Duodenal mucosa (tissue), 2 donors: Measurements from ENCODE around the gene PLCB1.

Source experiments
- H3K27ac ChIP-seq: one replicate; pipeline ENCODE4 v1.7.0; 2013; ENCODE audit warnings: low read depth, low read length
- H3K27me3 ChIP-seq, 2 donors: one replicate each; pipeline ENCODE4 v1.7.0; 2013; ENCODE audit warnings: low read length in 2 of 2, control low read depth in 1 of 2; ENCODE audit not compliant: insufficient read depth in 2 of 2, control insufficient read depth in 1 of 2
- H3K36me3 ChIP-seq, 2 donors: one replicate each; pipeline ENCODE4 v1.7.0; 2013; ENCODE audit warnings: low read length in 2 of 2, control low read depth in 1 of 2; ENCODE audit not compliant: insufficient read depth in 2 of 2, control insufficient read depth in 1 of 2
- H3K4me1 ChIP-seq, 2 donors: one replicate each; pipeline ENCODE4 v1.7.0; 2013; ENCODE audit warnings: low read length in 2 of 2, control low read depth in 1 of 2; ENCODE audit not compliant: insufficient read depth in 2 of 2, control insufficient read depth in 1 of 2
- H3K4me3 ChIP-seq, 2 donors: one replicate each; pipeline ENCODE4 v1.7.0; 2013; ENCODE audit warnings: low read length in 2 of 2, low read depth in 1 of 2
- H3K9ac ChIP-seq, 2 donors: one replicate each; pipeline ENCODE4 v1.7.0; 2013; ENCODE audit warnings: low read length in 2 of 2, low read depth in 1 of 2
- H3K9me3 ChIP-seq, 2 donors: one replicate each; pipeline ENCODE4 v1.7.0; 2013; ENCODE audit warnings: low read length in 2 of 2, control low read depth in 1 of 2; ENCODE audit not compliant: control insufficient read depth in 1 of 2

PLCB1 gene

GRCh38 chr20:8865636-8866035 lies 733.6 kb downstream of the PLCB1 start:
- no peak overlapping the region for H3K4me3 ChIP-seq
- no peak overlapping the region for H3K9ac ChIP-seq
- H3K27ac ChIP-seq: no peak overlapping the region
- H3K36me3 ChIP-seq: no peaks in the 10 kb centered on the region
- no peaks in the 10 kb centered on the region for H3K4me1 ChIP-seq
- no peaks in the 10 kb centered on the region for H3K9me3 ChIP-seq
- no peaks in the 10 kb centered on the region for H3K27me3 ChIP-seq

DNA sequence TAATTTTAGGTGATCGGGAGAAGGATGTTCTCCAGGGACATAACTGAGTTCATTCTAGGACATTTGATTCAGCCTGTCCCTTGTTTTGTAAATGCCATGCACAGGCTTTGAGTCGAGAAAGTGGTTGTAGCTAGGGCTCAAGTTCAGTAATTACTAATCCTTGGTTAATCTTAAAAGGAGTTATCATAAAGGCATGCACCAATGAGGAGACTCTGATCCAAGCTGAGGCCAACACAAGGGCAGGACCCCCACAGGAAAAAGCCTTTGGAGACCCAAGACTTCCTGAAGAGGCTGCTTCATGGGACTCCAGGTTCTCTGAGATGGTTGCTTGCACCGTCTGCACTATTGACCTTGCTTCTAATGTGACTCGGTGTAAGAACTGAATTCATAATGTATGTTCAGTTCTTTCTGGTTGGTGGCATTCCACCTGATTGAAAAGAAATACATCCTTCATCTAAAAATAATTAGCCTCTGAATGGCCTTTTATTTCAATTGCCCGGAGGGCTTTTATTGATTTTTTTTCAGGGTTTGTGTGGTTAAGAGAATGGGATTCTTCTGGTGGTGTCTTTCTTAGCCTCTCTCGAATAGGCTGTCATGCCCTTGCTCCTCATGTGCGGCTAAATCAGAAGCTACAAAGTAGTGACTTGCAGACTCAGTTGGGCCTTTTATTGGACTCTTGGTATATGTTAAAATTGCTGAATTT lies 735.1 kb downstream of the PLCB1 start:
- Histone ChIP-seq H3K27me3 (no peaks in the 10 kb centered on the region), H3K4me3 (no peak overlapping the region), H3K4me1 (no peaks in the 10 kb centered on the region), H3K36me3 (no peaks in the 10 kb centered on the region), H3K9me3 (no peaks in the 10 kb centered on the region), H3K9ac (no peak overlapping the region), H3K27ac (no peak overlapping the region)

GRCh38 chr20:8870652-8871051 lies 738.6 kb downstream of the PLCB1 start:
- H3K9me3 ChIP-seq: no peaks in the 10 kb centered on the region
- no peaks in the 10 kb centered on the region for H3K36me3 ChIP-seq
- H3K4me1 ChIP-seq: no peaks in the 10 kb centered on the region
- H3K27me3 ChIP-seq: no peaks in the 10 kb centered on the region
- H3K4me3 ChIP-seq: no peak overlapping the region
- no peak overlapping the region for H3K27ac ChIP-seq
- H3K9ac ChIP-seq: no peak overlapping the region

GRCh38 chr20:8874437-8874836 lies 742.4 kb downstream of the PLCB1 start:
- Histone ChIP-seq H3K9me3 (no peaks in the 10 kb centered on the region), H3K9ac (no peak overlapping the region), H3K4me3 (no peak overlapping the region), H3K27ac (no peak overlapping the region), H3K27me3 (no peaks in the 10 kb centered on the region), H3K4me1 (no peaks in the 10 kb centered on the region), H3K36me3 (no peaks in the 10 kb centered on the region)

GRCh38 chr20:8875586-8875985 lies 743.5 kb downstream of the PLCB1 start:
- no peaks in the 10 kb centered on the region for H3K4me1 ChIP-seq
- H3K9ac ChIP-seq: no peak overlapping the region
- no peak overlapping the region for H3K4me3 ChIP-seq
- H3K27me3 ChIP-seq: no peaks in the 10 kb centered on the region
- no peaks in the 10 kb centered on the region for H3K9me3 ChIP-seq
- no peak overlapping the region for H3K27ac ChIP-seq
- H3K36me3 ChIP-seq: no peaks in the 10 kb centered on the region

DNA sequence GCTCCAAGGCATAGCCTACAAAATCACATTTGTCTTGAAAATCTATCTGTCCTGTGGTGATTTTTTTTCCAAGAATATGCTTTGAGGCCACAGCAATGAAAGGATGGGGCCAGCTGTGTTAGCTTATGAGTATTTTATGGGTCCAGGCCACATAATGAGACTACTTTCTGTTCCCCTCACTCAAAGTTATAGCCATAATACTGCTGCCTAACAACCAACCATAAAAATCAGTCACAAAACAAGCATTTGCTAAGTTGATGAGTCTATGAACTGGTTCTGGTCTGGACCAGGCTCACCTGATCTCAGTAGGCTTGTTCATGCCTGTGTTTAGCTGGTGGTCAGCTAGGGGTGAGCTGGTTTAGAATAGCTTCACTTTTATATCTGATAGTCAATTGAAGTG lies 744.3 kb downstream of the PLCB1 start:
- Histone ChIP-seq H3K9ac (no peak overlapping the region), H3K36me3 (no peaks in the 10 kb centered on the region), H3K4me1 (no peaks in the 10 kb centered on the region), H3K4me3 (no peak overlapping the region), H3K9me3 (no peaks in the 10 kb centered on the region), H3K27me3 (no peaks in the 10 kb centered on the region), H3K27ac (no peak overlapping the region)

DNA sequence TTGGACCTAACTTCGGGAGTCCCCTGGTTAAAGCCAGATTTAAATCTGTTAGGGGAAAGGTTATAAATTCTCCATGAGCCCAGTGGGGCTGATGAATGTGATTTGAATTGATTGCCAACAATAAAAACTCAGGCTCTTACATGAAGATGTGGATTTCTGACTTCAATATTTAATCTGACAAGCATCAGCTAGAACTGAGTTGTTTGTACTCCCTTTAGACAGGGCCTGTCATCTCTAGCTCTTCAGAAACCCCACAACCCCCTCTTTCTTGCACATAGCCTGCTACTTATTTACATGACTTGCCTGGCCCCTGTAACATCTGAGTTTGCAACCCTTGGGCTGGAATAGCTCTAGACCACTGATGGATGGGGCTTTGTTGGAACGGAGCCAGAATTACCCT lies 745.2 kb downstream of the PLCB1 start:
- Histone ChIP-seq H3K27ac (no peak overlapping the region), H3K4me1 (no peaks in the 10 kb centered on the region), H3K36me3 (no peaks in the 10 kb centered on the region), H3K9ac (no peak overlapping the region), H3K27me3 (no peaks in the 10 kb centered on the region), H3K9me3 (no peaks in the 10 kb centered on the region), H3K4me3 (no peak overlapping the region)

DNA sequence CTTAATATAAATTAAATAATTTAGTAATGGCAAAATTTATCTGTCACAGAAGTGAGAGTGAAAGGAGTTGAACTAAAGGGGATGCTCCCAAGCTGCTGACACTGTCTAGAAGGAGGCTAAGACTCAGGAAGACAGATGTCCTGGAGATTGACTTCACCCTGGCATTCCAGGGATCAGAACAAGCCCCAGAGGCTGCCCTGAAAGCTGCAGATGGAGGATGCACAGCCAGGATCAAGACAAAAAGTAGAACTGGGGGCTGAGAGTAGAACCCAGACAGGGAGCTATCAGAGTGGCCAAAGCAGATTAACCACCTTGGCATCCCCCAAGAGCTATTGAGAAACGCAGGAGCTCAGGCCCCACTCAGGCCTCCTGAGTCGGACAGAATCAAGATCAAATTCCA lies 747.6 kb downstream of the PLCB1 start:
- H3K4me3 ChIP-seq: no peak overlapping the region
- no peaks in the 10 kb centered on the region for H3K9me3 ChIP-seq
- no peaks in the 10 kb centered on the region for H3K4me1 ChIP-seq
- H3K27ac ChIP-seq: no peak overlapping the region
- no peaks in the 10 kb centered on the region for H3K27me3 ChIP-seq
- H3K9ac ChIP-seq: no peak overlapping the region
- H3K36me3 ChIP-seq: no peaks in the 10 kb centered on the region

DNA sequence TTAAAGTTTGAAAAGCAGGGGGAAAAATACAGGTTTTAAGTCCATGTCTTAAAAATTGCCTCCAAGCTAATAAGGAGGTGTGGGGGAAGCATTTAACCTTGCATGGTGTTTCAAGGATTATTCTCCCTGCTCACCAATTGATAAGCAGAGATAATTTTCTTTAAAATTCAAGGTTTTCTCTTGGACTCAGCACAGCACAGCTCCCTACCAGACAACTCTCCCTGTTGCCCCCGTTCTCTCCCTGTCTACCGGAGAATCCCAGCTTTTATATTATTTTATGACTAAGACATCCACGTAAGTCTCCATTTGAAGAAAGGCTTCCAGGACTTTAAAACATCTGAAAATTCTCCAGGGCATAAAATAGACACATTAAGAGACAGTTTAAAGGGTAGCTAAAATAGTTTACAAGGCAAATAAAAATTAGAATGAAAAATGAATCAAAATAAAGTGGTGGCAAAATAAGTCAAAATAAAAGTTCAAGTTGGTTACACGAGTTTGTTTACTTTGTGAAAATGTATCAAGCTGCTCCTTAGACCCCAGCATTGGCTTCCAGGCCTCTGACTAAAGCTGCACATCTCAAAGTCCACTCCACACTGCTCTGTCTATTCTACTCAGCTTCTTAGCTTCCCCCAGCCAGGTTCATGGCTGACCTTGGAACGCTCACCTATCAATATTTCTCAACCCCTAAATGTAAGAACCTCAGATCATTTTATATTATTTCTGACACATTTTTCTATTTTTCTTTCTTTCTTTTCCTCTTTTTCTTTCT lies 748.2 kb downstream of the PLCB1 start:
- Histone ChIP-seq H3K36me3 (no peaks in the 10 kb centered on the region), H3K9me3 (no peaks in the 10 kb centered on the region), H3K4me3 (no peak overlapping the region), H3K27ac (no peak overlapping the region), H3K4me1 (no peaks in the 10 kb centered on the region), H3K9ac (no peak overlapping the region), H3K27me3 (no peaks in the 10 kb centered on the region)

DNA sequence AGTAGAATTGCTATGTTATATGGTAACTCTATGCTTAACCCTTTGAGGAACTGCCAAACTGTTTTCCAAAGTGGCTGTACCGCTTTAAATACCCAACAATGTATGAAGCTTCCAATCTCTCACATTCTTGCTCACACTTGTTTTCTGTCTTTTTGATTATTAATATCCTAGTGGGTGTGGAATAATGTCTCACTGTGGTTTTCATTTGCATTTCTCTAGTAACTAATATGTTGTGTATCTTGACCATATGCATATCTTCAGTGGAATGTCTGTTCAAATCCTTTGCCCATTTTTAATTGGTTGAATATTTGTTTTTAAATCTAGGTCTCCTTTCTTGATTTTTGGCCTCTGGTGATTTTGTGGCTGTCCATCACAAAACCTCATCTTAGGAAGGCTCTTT lies 759.0 kb downstream of the PLCB1 start:
- Histone ChIP-seq H3K9me3 (peaks cover 10% of the 10 kb centered on the region in 2 donors), H3K27ac (no peak overlapping the region), H3K4me1 (no peaks in the 10 kb centered on the region), H3K4me3 (no peak overlapping the region), H3K27me3 (no peaks in the 10 kb centered on the region), H3K9ac (no peak overlapping the region), H3K36me3 (no peaks in the 10 kb centered on the region)
